Bronchial epithelial cell (primary cell): ENCODE results near the gene TSPAN32. TPM values are rescaled to one million over a fixed set of nuclear protein-coding genes. Genes with fewer than 3 reads are reported as not detected.
"Not testable (repeated sequence)": the region's sequence is repeated elsewhere in the genome, so short reads cannot be mapped to it uniquely, and the experiment has no call there.

Source experiments
- DNase-seq: peaks from one replicate; pipeline ENCODE4 v3.0.0-alpha.2; 2010; ENCODE audit warnings: low read depth
- FAIRE-seq: peaks from 2 replicates; lab custom pipeline; 2011; peaks lifted over from hg19 to GRCh38; lab: Jason Lieb, UNC
- H3K27me3 ChIP-seq: 2 replicates; pipeline ENCODE4 v1.5.1; 2011; ENCODE audit warnings: low read length; ENCODE audit not compliant: control insufficient read depth, insufficient read depth
- H3K36me3 ChIP-seq: 2 replicates; pipeline ENCODE4 v1.5.1; 2011; ENCODE audit warnings: low read length; ENCODE audit not compliant: control insufficient read depth, insufficient read depth
- H3K4me3 ChIP-seq: 2 replicates; pipeline ENCODE4 v1.5.1; 2011; ENCODE audit warnings: mild to moderate bottlenecking, low read depth, low read length, control low read depth
- total RNA-seq: library from RNA; depleted of rRNA; stranded (reverse); fragments of >200 nt; gene quantifications from 2 replicates; pipeline ENCODE4 v1.2.1, GENCODE V29; 2014
- TF ChIP-seq, protein P1 (sequence below): IDR thresholded peaks from 2 replicates; pipeline ENCODE4 v1.5.1; 2011; ENCODE audit warnings: mild to moderate bottlenecking, moderate library complexity, low read length, control low read depth, inconsistent platforms; ENCODE audit not compliant: insufficient read depth, severe bottlenecking

TSPAN32 gene
- total RNA-seq, 1 donor from 2014 or later: not detected

DNA sequence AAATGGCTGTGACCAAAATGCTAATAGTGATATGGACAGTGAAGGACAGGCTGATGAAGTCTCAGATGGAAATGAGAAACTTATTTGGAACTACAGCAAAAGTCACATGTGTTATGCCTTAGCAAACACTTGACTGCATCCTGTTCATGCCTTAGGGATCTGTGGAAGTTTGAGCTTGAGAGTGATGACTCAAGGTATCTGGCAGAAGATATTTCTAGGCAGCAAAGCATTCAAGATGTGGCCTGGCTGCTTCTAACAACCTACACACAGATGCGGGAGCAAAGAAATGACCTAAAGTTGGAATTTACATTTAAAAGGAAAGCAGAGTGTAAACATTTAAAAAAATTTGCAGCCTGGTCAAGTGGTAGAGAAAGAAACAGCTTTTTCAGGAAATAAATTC, 47.2 kb downstream of the TSPAN32 start:
- TF ChIP-seq, protein P1, sequence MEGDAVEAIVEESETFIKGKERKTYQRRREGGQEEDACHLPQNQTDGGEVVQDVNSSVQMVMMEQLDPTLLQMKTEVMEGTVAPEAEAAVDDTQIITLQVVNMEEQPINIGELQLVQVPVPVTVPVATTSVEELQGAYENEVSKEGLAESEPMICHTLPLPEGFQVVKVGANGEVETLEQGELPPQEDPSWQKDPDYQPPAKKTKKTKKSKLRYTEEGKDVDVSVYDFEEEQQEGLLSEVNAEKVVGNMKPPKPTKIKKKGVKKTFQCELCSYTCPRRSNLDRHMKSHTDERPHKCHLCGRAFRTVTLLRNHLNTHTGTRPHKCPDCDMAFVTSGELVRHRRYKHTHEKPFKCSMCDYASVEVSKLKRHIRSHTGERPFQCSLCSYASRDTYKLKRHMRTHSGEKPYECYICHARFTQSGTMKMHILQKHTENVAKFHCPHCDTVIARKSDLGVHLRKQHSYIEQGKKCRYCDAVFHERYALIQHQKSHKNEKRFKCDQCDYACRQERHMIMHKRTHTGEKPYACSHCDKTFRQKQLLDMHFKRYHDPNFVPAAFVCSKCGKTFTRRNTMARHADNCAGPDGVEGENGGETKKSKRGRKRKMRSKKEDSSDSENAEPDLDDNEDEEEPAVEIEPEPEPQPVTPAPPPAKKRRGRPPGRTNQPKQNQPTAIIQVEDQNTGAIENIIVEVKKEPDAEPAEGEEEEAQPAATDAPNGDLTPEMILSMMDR: no peak
- no peaks in the 10 kb centered on the region for H3K27me3 ChIP-seq
- no peaks in the 10 kb centered on the region for H3K36me3 ChIP-seq
- DNase-seq: peak; percentile 28
- peak; percentile 66 for FAIRE-seq
- H3K4me3 ChIP-seq: no peak overlapping the region

DNA sequence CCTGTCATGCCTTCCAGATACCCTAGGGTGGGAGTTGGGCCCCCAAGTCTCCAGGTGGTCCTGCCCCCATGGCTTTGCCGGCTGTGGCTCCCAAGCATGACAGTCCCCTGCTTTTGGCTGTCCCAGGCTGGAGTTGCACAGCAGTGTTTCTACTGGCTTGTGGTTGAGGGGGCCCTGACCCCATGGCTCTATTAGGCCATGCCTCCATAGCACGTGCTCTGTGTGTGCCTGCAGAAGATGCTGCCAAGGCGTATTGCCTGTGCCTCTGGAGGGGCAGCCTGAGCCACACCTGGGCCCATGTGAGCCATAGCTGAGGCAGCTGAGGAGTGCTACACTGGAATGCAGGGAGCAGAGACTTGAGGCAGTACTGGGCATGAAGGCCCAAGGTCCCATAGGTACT, 49.9 kb downstream of the TSPAN32 start:
- Histone ChIP-seq H3K4me3 (no peak overlapping the region), H3K36me3 (no peaks in the 10 kb centered on the region), H3K27me3 (no peaks in the 10 kb centered on the region)
- FAIRE-seq: no peak
- TF ChIP-seq, protein P1: no peak
- DNase-seq: no peak

- Histone ChIP-seq H3K36me3 (no peaks in the 10 kb centered on the region), H3K4me3 (no peak overlapping the region), H3K27me3 (no peaks in the 10 kb centered on the region)
- FAIRE-seq (no peak), DNase-seq (no peak)
- TF ChIP-seq, protein P1: no peak
Measured at GRCh38 chr11:2352420-2352819, 50.6 kb downstream of the TSPAN32 start.

DNA sequence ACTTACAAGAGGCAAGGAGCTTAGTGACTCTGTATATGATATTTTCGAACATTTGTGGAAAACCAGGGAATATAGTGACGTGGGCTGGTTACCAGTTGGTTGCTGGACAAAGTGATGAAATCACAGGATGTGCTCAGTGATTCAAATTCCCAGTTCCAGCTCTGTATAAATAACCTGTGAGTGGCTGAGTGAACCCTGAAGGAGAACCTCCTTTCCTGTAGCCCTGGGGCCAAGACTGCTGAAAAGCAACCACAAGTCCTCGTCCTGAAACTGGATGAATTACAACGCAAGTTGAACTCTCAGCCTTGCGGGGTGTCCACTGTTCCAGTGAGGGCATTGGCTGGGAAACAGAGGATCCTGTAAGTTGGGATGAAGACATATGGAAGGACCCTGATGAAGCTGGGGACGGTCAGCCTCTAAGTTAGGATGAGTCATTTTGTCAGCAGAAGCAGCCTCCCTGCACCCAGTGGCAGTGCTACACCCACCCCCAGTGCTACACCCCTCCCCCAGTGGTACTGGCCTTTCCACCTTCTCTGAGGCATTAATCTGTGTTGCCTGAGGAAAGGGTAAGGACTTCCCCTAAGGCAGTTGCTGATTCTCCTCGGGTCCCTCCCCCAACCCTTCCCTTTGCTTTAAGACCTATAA, 53.3 kb downstream of the TSPAN32 start:
- no peaks in the 10 kb centered on the region for H3K27me3 ChIP-seq
- no peak overlapping the region for H3K4me3 ChIP-seq
- H3K36me3 ChIP-seq: no peaks in the 10 kb centered on the region
- FAIRE-seq: no peak
- peak; percentile 43 for DNase-seq
- TF ChIP-seq, protein P1: no peak

GRCh38 chr11:2357246-2357645, 55.4 kb downstream of the TSPAN32 start:
- Histone ChIP-seq H3K27me3 (no peaks in the 10 kb centered on the region), H3K4me3 (no peak overlapping the region), H3K36me3 (no peaks in the 10 kb centered on the region)
- no peak for DNase-seq
- TF ChIP-seq, protein P1: no peak
- FAIRE-seq: no peak

DNA sequence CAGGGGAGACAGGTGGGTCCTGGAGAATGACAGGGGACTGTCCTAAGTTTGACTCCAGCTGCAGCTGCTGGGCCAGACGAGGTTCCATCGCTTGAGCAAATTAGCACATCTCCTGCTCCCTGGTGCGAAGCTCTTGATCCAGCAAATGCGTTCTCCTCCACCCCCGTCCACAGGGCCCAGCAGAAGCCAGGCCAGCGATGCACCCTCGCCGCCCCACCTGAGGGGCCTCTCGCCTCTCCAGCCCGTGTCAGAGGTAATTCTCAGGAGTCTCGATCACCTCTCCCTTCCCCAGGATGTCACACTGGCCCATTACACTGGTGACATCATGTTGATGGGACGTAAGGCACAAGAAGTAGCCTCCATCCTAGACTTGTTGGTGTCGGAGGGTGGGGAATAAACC, 55.8 kb downstream of the TSPAN32 start:
- peak; percentile 18 for FAIRE-seq
- not testable (repeated sequence) for H3K36me3 ChIP-seq, H3K27me3 ChIP-seq, H3K4me3 ChIP-seq, DNase-seq
